Epithelial cell of prostate (primary cell): Measurements from ENCODE around the gene ARHGEF19.

Experiments used
- DNase-seq: peaks from one replicate; pipeline ENCODE4 v3.0.0-alpha.2; 2011; ENCODE audit warnings: low read depth, low spot score
- H3K27ac ChIP-seq: fragments of 450-650 bp; 2 replicates; pipeline ENCODE4 v1.5.1; 2017; ENCODE audit warnings: mild to moderate bottlenecking

ARHGEF19 gene

GRCh38 chr1:16245476-16246196 is 33.2 kb upstream of the ARHGEF19 start:
- no peak overlapping the region for H3K27ac ChIP-seq
- no peak for DNase-seq

- H3K27ac ChIP-seq, result no peak overlapping the region
- no peak for DNase-seq
Observed at GRCh38 chr1:16244650-16245285, 32.3 kb upstream of the ARHGEF19 start.

GRCh38 chr1:16243936-16244649 is 31.6 kb upstream of the ARHGEF19 start:
- DNase-seq, result no peak
- H3K27ac ChIP-seq, result no peak overlapping the region

GRCh38 chr1:16243215-16243610 is 30.8 kb upstream of the ARHGEF19 start:
- no peak for DNase-seq
- H3K27ac ChIP-seq, result no peak overlapping the region

- no peak for DNase-seq
- H3K27ac ChIP-seq, result no peak overlapping the region
Observed at GRCh38 chr1:16242556-16243214, 30.2 kb upstream of the ARHGEF19 start.

GRCh38 chr1:16241221-16241708 is 28.8 kb upstream of the ARHGEF19 start:
- no peak overlapping the region for H3K27ac ChIP-seq
- DNase-seq, result no peak

GRCh38 chr1:16239972-16240491 is 27.6 kb upstream of the ARHGEF19 start:
- H3K27ac ChIP-seq, result no peak overlapping the region
- no peak for DNase-seq

- DNase-seq, result no peak
- peak overlapping the region; percentile 68 for H3K27ac ChIP-seq
Observed at GRCh38 chr1:16237343-16237830, 24.9 kb upstream of the ARHGEF19 start.

GRCh38 chr1:16236511-16237342 is 24.3 kb upstream of the ARHGEF19 start, which contains the start of gene CPLANE2:
Gene CPLANE2, minus strand, starts transcription at chr1:16237183. Its CDS starts 441 bp downstream, at chr1:16236742.
- peak within 1 kb of the TSS; percentile 68 for H3K27ac ChIP-seq
- no peak for DNase-seq

GRCh38 chr1:16235944-16236510 is 23.6 kb upstream of the ARHGEF19 start:
- no peak for DNase-seq
- peak overlapping the region; percentile 68 for H3K27ac ChIP-seq

- no peak for DNase-seq
- no peak overlapping the region for H3K27ac ChIP-seq
Observed at GRCh38 chr1:16235347-16235746, 22.9 kb upstream of the ARHGEF19 start.

- no peak for DNase-seq
- H3K27ac ChIP-seq, result no peak overlapping the region
Observed at GRCh38 chr1:16233431-16233830, 21.0 kb upstream of the ARHGEF19 start.

- H3K27ac ChIP-seq, result no peak overlapping the region
- DNase-seq, result no peak
Observed at GRCh38 chr1:16232316-16232710, 19.9 kb upstream of the ARHGEF19 start.

- no peak overlapping the region for H3K27ac ChIP-seq
- no peak for DNase-seq
Observed at GRCh38 chr1:16231331-16232315, 19.2 kb upstream of the ARHGEF19 start.

GRCh38 chr1:16230744-16231143 is 18.3 kb upstream of the ARHGEF19 start:
- DNase-seq, result no peak
- H3K27ac ChIP-seq, result no peak overlapping the region

GRCh38 chr1:16229976-16230740 is 17.7 kb upstream of the ARHGEF19 start:
- no peak for DNase-seq

More at GRCh38 chr1:16229976-16230740, 17.7 kb upstream of the ARHGEF19 start:
- H3K27ac ChIP-seq, result no peak overlapping the region
